Endothelial cell of umbilical vein (primary cell): ENCODE measurements around the gene EIF4A3. TPM values are rescaled to one million over a fixed set of nuclear protein-coding genes. Genes with fewer than 3 reads are reported as not detected.

ENCODE experiments used
- BruUV-seq: library from RNA; stranded (reverse); fragments of 400-500 nt; replicated peaks from 2 replicates; lab custom pipeline; 2021; lab: Mats Ljungman, UMichigan
- CTCF ChIA-PET: fragments of 300-600, 350-600 bp; sonication (Branson Sonifier 250); formaldehyde crosslinking; loops from one replicate; lab custom pipeline; 2021; ENCODE audit warnings: antibody characterized with exemption, inconsistent platforms; lab: Charles Lee
- POLR2A ChIA-PET: fragments of 300-600, 350-600 bp; sonication (Branson Sonifier 250); formaldehyde crosslinking; loops from one replicate; lab custom pipeline; 2021; ENCODE audit warnings: antibody characterized with exemption, inconsistent platforms; lab: Charles Lee
- DNase-seq: peaks from one replicate; pipeline ENCODE4 v3.0.0-alpha.2; 2011; ENCODE audit warnings: low read depth, low spot score
- FAIRE-seq: peaks from 2 replicates; lab custom pipeline; 2011; peaks lifted over from hg19 to GRCh38; lab: Jason Lieb, UNC
- H2AFZ ChIP-seq: 2 replicates; pipeline ENCODE4 v1.6.0; 2012; ENCODE audit warnings: low read depth, low read length, control low read depth, inconsistent platforms
- H3K27ac ChIP-seq: 2 replicates; pipeline ENCODE4 v1.5.1; 2011; ENCODE audit warnings: low read depth, mild to moderate bottlenecking, control low read depth, low read length, moderate library complexity; ENCODE audit not compliant: insufficient read depth
- H3K27me3 ChIP-seq, 2 experiments: 2 replicates each; pipeline versions ENCODE4 v1.6.0 to v1.6.1; 2011; ENCODE audit warnings: low read length in 2 of 2, mixed read lengths in 1 of 2; ENCODE audit not compliant: control insufficient read depth in 2 of 2, insufficient read depth in 2 of 2
- H3K36me3 ChIP-seq, 2 experiments: 2 replicates in 1 of 2; 3 replicates in 1 of 2; pipeline ENCODE4 v1.5.1; 2011; ENCODE audit warnings: low read length in 2 of 2, mild to moderate bottlenecking in 1 of 2, moderate library complexity in 1 of 2; ENCODE audit not compliant: control insufficient read depth in 2 of 2, insufficient read depth in 2 of 2; ENCODE audit errors: extremely low read depth in 1 of 2
- H3K4me1 ChIP-seq: 3 replicates; pipeline ENCODE4 v1.5.1; 2011; ENCODE audit warnings: mild to moderate bottlenecking, low read length; ENCODE audit not compliant: control insufficient read depth, insufficient read depth; ENCODE audit errors: extremely low read depth
- H3K4me2 ChIP-seq: 2 replicates; pipeline ENCODE4 v1.6.1; 2011; ENCODE audit warnings: low read length, control low read depth, mixed read lengths; ENCODE audit not compliant: insufficient read depth
- H3K4me3 ChIP-seq, 3 experiments: fragments of 200-600 bp in 1 of 3; sonication (generic), shearing (Covaris generic) in 1 of 3; replicated peaks in 1 of 3; 2 replicates each; pipeline ENCODE4 v1.5.1; 2011 to 2016; ENCODE audit warnings: control low read depth in 3 of 3, low read length in 3 of 3, mild to moderate bottlenecking in 2 of 3, inconsistent platforms in 1 of 3, low read depth in 1 of 3, moderate library complexity in 1 of 3; ENCODE audit not compliant: insufficient read depth in 1 of 3
- H3K79me2 ChIP-seq: 2 replicates; pipeline ENCODE4 v1.6.0; 2012; ENCODE audit warnings: low read length, inconsistent platforms; ENCODE audit not compliant: control insufficient read depth, insufficient read depth
- H3K9ac ChIP-seq: replicated peaks from 2 replicates; pipeline ENCODE3; 2011; ENCODE audit warnings: low read length, control low read depth; ENCODE audit not compliant: insufficient read depth; ENCODE audit errors: extremely low read depth
- H3K9me1 ChIP-seq: replicated peaks from 3 replicates; pipeline ENCODE4 v1.6.0; 2011; ENCODE audit warnings: mild to moderate bottlenecking, low read length; ENCODE audit not compliant: control insufficient read depth, insufficient read depth; ENCODE audit errors: extremely low read depth
- H3K9me3 ChIP-seq: replicated peaks from 2 replicates; pipeline ENCODE4 v1.5.1; 2012; ENCODE audit warnings: low read length, inconsistent platforms; ENCODE audit not compliant: control insufficient read depth, insufficient read depth
- H4K20me1 ChIP-seq: replicated peaks from 2 replicates; pipeline ENCODE3; 2011; ENCODE audit warnings: mild to moderate bottlenecking, low read length; ENCODE audit not compliant: control insufficient read depth, insufficient read depth; ENCODE audit errors: extremely low read depth
- CTCF ChIP-seq, 2 donors: IDR thresholded peaks; 1 replicate in 1 of 2; 2 replicates in 1 of 2; pipeline ENCODE4 v1.5.1; 2011; ENCODE audit warnings: low read length in 2 of 2, mild to moderate bottlenecking in 2 of 2, moderate library complexity in 2 of 2, control low read depth in 1 of 2, inconsistent platforms in 1 of 2, low read depth in 1 of 2; ENCODE audit not compliant: insufficient read depth in 1 of 2; ENCODE audit errors: extremely low read depth in 1 of 2
- EZH2 ChIP-seq: IDR thresholded peaks from 2 replicates; pipeline ENCODE4 v1.6.1; 2012; ENCODE audit warnings: borderline replicate concordance, low read depth, mild to moderate bottlenecking, moderate library complexity, low read length, inconsistent platforms; ENCODE audit not compliant: severe bottlenecking
- FOS ChIP-seq: IDR thresholded peaks from 2 replicates; pipeline ENCODE4 v1.6.1; 2011; ENCODE audit warnings: mild to moderate bottlenecking, low read length, moderate library complexity, borderline replicate concordance; ENCODE audit not compliant: insufficient read depth
- GATA2 ChIP-seq: IDR thresholded peaks from 2 replicates; pipeline ENCODE4 v1.7.0; 2011; ENCODE audit warnings: low read depth, mild to moderate bottlenecking, moderate library complexity, mixed read lengths, low read length; ENCODE audit not compliant: insufficient read length, insufficient read depth
- JUN ChIP-seq: IDR thresholded peaks from 2 replicates; pipeline ENCODE4 v1.6.1; 2011; ENCODE audit warnings: borderline replicate concordance, low read depth; ENCODE audit not compliant: insufficient read length, insufficient read depth
- MAX ChIP-seq: IDR thresholded peaks from 2 replicates; pipeline ENCODE4 v1.6.1; 2011; ENCODE audit not compliant: insufficient read depth, insufficient read length
- MYC ChIP-seq: IDR thresholded peaks from one replicate; pipeline ENCODE4 v1.6.1; 2011; ENCODE audit warnings: mild to moderate bottlenecking, low read depth, low read length
- POLR2A ChIP-seq: IDR thresholded peaks from 2 replicates; pipeline ENCODE4 v1.6.1; 2012; ENCODE audit warnings: low read depth, mild to moderate bottlenecking, control low read depth, low read length
- POLR2AphosphoS5 ChIP-seq: IDR thresholded peaks from 2 replicates; pipeline ENCODE4 v1.6.1; 2012; ENCODE audit warnings: low read depth, mild to moderate bottlenecking, control low read depth, low read length, moderate library complexity; ENCODE audit not compliant: insufficient read depth
- dilution Hi-C: fragments of 300-500 bp; cut with MboI; formaldehyde crosslinking; loops from one replicate; pipeline ENCODE4 v1.15.0; 2019; ENCODE audit warnings: low sequenced_read_pairs; ENCODE audit not compliant: extremely low pct_ligation_motif_present
- intact Hi-C: fragments of 100-400 bp; cut with micrococcal nuclease; formaldehyde crosslinking; loops from one replicate; pipeline ENCODE4 v1.10.0; 2022
- polyA plus RNA-seq, 4 experiments: library from polyadenylated mRNA; depleted of rRNA in 3 of 4; stranded (reverse) in 3 of 4; unstranded in 1 of 4; fragments of >200 nt; gene quantifications; 2 replicates each; pipeline versions ENCODE4 v1.2.1 to v1.2.3, GENCODE V29; 2011 to 2012; ENCODE audit warnings: missing spikeins in 1 of 4
- total RNA-seq: library from RNA; stranded (reverse); gene quantifications from 2 replicates; pipeline ENCODE4 v1.2.3, GENCODE V29; 2021

The EIF4A3 gene
- total and polyA plus RNA-seq, 2 donors (not counting 3 experiments of a cell fraction or from before 2014, with no cell fraction given): 90.4 to 94.5 TPM

GRCh38 chr17:80130992-80131391 is 15.9 kb downstream of the EIF4A3 start:
- H4K20me1 ChIP-seq: no peaks in the 10 kb centered on the region
- H3K9me3 ChIP-seq: no peaks in the 10 kb centered on the region
- TF ChIP-seq CTCF (IDR thresholded peaks at IDR 0.05; ENCODE audit: extremely low read depth in 1 of 2, insufficient read depth in 1 of 2, low read depth in 1 of 2, low read length in 2 of 2): no peak
- TF ChIP-seq JUN: no peak
- no peak for TF ChIP-seq MYC
- no peak for TF ChIP-seq GATA2
- DNase-seq (no peak), FAIRE-seq (no peak)
- H3K27ac ChIP-seq: no peak overlapping the region
- CTCF ChIA-PET: no interaction called here
- POLR2A ChIA-PET: no interaction called here
- no peaks in the 10 kb centered on the region for H3K79me2 ChIP-seq
- intact Hi-C loops: no loop called here
- no peak overlapping the region for H2AFZ ChIP-seq
- no TSS peak for BruUV-seq
- peaks cover 6 to 11% of the 10 kb centered on the region in 2 experiments for H3K36me3 ChIP-seq
- no peak overlapping the region for H3K9ac ChIP-seq
- dilution Hi-C loops: no loop called here
- no peaks in the 10 kb centered on the region for H3K4me1 ChIP-seq
- H3K9me1 ChIP-seq: no peaks in the 10 kb centered on the region
- no peak overlapping the region for H3K4me2 ChIP-seq
- no peak overlapping the region for H3K4me3 ChIP-seq
- H3K27me3 ChIP-seq: peaks cover 12 to 14% of the 10 kb centered on the region in 2 experiments

GRCh38 chr17:80129006-80129565 is 17.8 kb downstream of the EIF4A3 start:
- H3K9me3 ChIP-seq: no peaks in the 10 kb centered on the region
- dilution Hi-C loops (no loop called here), intact Hi-C loops (no loop called here)
- POLR2A ChIA-PET: no interaction called here
- no peak for DNase-seq
- no peak overlapping the region for H3K27ac ChIP-seq
- H3K4me2 ChIP-seq: no peak overlapping the region
- H3K4me3 ChIP-seq: no peak overlapping the region
- no peak overlapping the region for H3K9ac ChIP-seq
- no peaks in the 10 kb centered on the region for H3K79me2 ChIP-seq
- peaks cover 3 to 6% of the 10 kb centered on the region in 2 experiments for H3K36me3 ChIP-seq
- H2AFZ ChIP-seq: no peak overlapping the region
- H4K20me1 ChIP-seq: no peaks in the 10 kb centered on the region
- TF ChIP-seq EZH2 (no peak), CTCF (IDR thresholded peaks at IDR 0.05; ENCODE audit: extremely low read depth in 1 of 2, insufficient read depth in 1 of 2, low read depth in 1 of 2, low read length in 2 of 2) (no peak), MAX (no peak), MYC (no peak), JUN (no peak), GATA2 (no peak), POLR2A (no peak), POLR2AphosphoS5 (no peak), FOS (no peak)
- no TSS peak for BruUV-seq
- no peaks in the 10 kb centered on the region for H3K9me1 ChIP-seq
- peaks cover 18 to 19% of the 10 kb centered on the region in 2 experiments for H3K27me3 ChIP-seq
- H3K4me1 ChIP-seq: no peaks in the 10 kb centered on the region
- FAIRE-seq: no peak
- CTCF ChIA-PET: interaction anchor here (1.7 kb wide), 1 partner anchor 28 kb away, joined by 11 read pairs; the partner anchor contains the start of gene GAA
